ENCODE data around the gene TTC39C. TPM values are rescaled to one million over a fixed set of nuclear protein-coding genes. Genes with fewer than 3 reads are reported as not detected.
"Not testable (repeated sequence)": the region's sequence is repeated elsewhere in the genome, so short reads cannot be mapped to it uniquely, and the experiment has no call there.

Gene TTC39C
- total RNA-seq, 1 donor from 2014 or later = 14.3 TPM

GRCh38 chr18:24071779-24072178 is 57.2 kb downstream of the TTC39C start:
- no peak overlapping the region for H3K4me3 Mint-ChIP-seq (ENCODE audit: low read depth)
- peaks cover 55% of the 10 kb centered on the region for H3K36me3 Mint-ChIP-seq (ENCODE audit: low read depth)
- intact Hi-C loops (cut with micrococcal nuclease) = no loop called here

DNA sequence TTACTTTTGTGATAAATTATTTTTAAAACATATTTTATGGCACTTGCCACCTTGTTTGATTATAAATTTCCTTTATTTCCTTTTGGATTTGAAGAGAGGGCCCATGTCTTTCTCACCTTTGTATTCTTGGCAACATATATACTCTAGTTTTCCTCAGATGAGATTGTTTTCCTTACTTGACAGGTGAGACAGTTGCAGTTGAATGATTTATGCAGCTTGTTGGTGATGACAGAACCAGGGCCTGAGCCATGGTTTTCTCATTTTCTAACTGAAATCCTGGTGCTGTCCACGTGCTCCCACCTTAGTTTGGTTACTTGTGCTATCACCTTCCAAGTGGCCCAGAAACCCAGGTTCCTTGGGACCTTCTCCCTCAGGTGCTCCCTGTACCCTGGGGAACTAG is 58.2 kb downstream of the TTC39C start:
- peaks cover 20% of the 10 kb centered on the region for H3K4me1 Mint-ChIP-seq (ENCODE audit: low read depth)
- intact Hi-C loops (cut with micrococcal nuclease) = no loop called here
- H3K27ac Mint-ChIP-seq = no peak overlapping the region
- DNase-seq (ENCODE audit: low spot score) = no peak
- H3K36me3 Mint-ChIP-seq (ENCODE audit: low read depth) = peaks cover 47% of the 10 kb centered on the region
- H3K27me3 Mint-ChIP-seq (ENCODE audit: low read depth) = no peaks in the 10 kb centered on the region
- no peak overlapping the region for H3K4me3 Mint-ChIP-seq (ENCODE audit: low read depth)
- peaks cover 8% of the 10 kb centered on the region for H3K9me3 Mint-ChIP-seq

More at GRCh38 chr18:24071779-24072178, 57.2 kb downstream of the TTC39C start:
- DNase-seq (ENCODE audit: low spot score) = no peak
- H3K4me1 Mint-ChIP-seq (ENCODE audit: low read depth) = peaks cover 15% of the 10 kb centered on the region
- peaks cover 8% of the 10 kb centered on the region for H3K9me3 Mint-ChIP-seq
- no peaks in the 10 kb centered on the region for H3K27me3 Mint-ChIP-seq (ENCODE audit: low read depth)
- no peak overlapping the region for H3K27ac Mint-ChIP-seq

GRCh38 chr18:24073791-24074190 is 59.2 kb downstream of the TTC39C start:
- peaks cover 8% of the 10 kb centered on the region for H3K9me3 Mint-ChIP-seq
- no peaks in the 10 kb centered on the region for H3K27me3 Mint-ChIP-seq (ENCODE audit: low read depth)
- H3K4me3 Mint-ChIP-seq (ENCODE audit: low read depth) = no peak overlapping the region
- H3K36me3 Mint-ChIP-seq (ENCODE audit: low read depth) = peaks cover 47% of the 10 kb centered on the region
- intact Hi-C loops (cut with micrococcal nuclease) = no loop called here
- no peak for DNase-seq (ENCODE audit: low spot score)
- peaks cover 24% of the 10 kb centered on the region for H3K4me1 Mint-ChIP-seq (ENCODE audit: low read depth)
- no peak overlapping the region for H3K27ac Mint-ChIP-seq

DNA sequence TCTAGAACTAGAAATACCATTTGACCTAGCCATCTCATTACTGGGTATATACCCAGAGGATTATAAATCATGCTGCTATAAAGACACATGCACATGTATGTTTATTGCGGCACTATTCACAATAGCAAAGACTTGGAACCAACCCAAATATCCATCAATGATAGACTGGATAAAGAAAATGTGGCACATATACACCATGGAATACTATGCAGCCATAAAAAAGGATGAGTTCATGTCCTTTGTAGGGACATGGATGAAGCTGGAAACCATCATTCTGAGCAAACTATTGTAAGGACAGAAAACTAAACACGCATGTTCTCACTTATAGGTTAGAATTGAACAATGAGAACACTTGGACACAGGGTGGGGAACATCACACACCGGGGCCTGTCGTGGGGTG is 60.2 kb downstream of the TTC39C start:
- not testable (repeated sequence) for DNase-seq (ENCODE audit: low spot score); H3K27ac Mint-ChIP-seq; H3K4me3 Mint-ChIP-seq (ENCODE audit: low read depth); H3K27me3 Mint-ChIP-seq (ENCODE audit: low read depth); H3K9me3 Mint-ChIP-seq
- Mint-ChIP-seq H3K4me1 (ENCODE audit: low read depth) (peaks cover 26% of the 10 kb centered on the region), H3K36me3 (ENCODE audit: low read depth) (peaks cover 46% of the 10 kb centered on the region)
- intact Hi-C loops (cut with micrococcal nuclease) = loop anchor here (5.0 kb wide), 2 partner anchors 102 to 247 kb away; no protein-coding TSS in a partner anchor

DNA sequence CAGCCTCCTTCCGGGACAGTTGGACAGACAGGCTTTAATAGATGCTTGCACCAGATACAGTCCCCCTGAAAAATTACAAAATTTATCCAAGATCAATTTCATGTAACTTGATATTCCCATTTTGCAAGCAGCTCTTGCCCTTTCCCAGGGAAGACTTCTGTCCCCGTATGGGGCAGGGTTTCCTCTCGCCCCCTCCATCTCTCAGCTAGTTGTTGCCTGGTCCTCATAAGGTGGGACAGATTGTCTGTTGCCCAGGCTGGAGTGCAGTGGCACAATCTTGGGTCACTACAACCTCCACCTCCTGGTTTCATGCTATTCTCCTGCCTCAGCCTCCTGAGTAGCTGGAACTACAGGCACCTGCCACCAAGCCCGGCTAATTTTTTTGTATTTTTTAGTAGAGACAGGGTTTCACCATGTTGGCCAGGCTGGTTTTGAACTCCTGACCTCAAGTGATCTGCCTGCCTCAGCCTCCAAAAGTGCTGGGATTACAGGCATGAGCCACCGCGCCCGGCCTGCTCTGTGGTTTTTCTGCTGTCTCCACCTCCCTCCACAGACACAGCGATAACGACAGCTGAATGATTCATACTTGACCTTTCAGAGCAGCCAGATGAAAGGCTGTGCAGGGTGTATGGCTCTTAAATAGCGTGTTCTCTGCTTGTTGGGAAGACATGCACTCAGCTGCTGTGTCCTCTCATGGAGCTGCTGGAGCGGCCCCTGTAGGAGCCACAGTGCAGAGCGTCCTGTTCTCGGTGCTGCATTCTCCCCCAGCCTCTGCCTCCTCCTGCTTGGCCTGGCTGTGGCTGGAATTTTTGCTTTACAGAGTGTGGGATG is 61.4 kb downstream of the TTC39C start:
- Mint-ChIP-seq H3K9me3 (peaks cover 8% of the 10 kb centered on the region), H3K27me3 (ENCODE audit: low read depth) (no peaks in the 10 kb centered on the region), H3K4me3 (ENCODE audit: low read depth) (peak overlapping the region; percentile 21), H3K4me1 (ENCODE audit: low read depth) (peaks cover 35% of the 10 kb centered on the region), H3K27ac (peak overlapping the region; percentile 77), H3K36me3 (ENCODE audit: low read depth) (peaks cover 53% of the 10 kb centered on the region)
- intact Hi-C loops (cut with micrococcal nuclease) = loop anchor here (1.0 to 5.0 kb wide), 5 partner anchors 25 to 249 kb away; no protein-coding TSS in a partner anchor
- peak; percentile 70 for DNase-seq (ENCODE audit: low spot score)

DNA sequence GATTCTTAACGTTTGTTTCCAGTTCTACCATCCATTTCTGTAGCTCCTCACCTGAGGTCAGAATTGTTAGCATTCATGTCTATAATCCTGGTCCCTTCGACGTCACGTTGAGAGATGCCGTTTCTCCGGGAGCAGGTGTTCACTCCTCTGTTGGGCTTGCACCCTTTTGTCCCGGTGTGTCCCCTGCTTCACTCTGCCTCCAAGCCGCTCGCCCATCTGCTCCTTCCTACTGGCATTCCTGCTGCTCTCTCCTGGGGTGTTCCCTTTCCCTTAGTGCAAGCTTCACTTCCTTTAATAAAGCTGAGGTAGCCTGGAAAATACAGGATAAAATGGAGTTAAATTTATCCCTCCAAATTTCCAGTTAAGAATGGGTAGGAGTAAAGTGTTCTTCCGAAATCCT is 62.4 kb downstream of the TTC39C start:
- intact Hi-C loops (cut with micrococcal nuclease) = loop anchor here (1.0 to 5.0 kb wide), 5 partner anchors 26 to 250 kb away; no protein-coding TSS in a partner anchor
- Mint-ChIP-seq H3K27ac (no peak overlapping the region), H3K4me1 (ENCODE audit: low read depth) (peaks cover 35% of the 10 kb centered on the region)

DNA sequence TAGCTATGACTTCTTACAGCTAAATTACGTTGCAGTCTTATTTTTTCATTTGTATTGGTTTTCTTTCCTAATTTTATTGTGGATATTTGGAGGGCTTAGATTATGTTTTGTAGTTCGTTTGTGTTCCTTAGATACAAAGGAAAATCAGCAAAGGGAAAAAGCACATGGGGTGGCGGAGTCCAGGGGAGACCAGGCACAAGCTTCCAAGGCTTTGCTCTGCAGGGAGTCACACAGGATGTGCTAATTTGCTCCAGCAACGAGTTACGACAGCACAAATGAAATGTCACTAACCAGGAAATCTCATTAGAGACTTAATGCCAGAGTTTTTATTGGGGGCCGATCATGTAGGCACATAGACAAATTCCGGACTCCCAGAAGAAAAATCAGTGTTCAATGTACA is 63.8 kb downstream of the TTC39C start:
- Mint-ChIP-seq H3K4me1 (ENCODE audit: low read depth) (peaks cover 43% of the 10 kb centered on the region), H3K9me3 (peaks cover 8% of the 10 kb centered on the region), H3K4me3 (ENCODE audit: low read depth) (no peak overlapping the region), H3K27ac (no peak overlapping the region), H3K27me3 (ENCODE audit: low read depth) (no peaks in the 10 kb centered on the region), H3K36me3 (ENCODE audit: low read depth) (peaks cover 52% of the 10 kb centered on the region)
- no peak for DNase-seq (ENCODE audit: low spot score)
- intact Hi-C loops (cut with micrococcal nuclease) = loop anchor here (5.0 kb wide), 2 partner anchors 106 to 251 kb away; no protein-coding TSS in a partner anchor

More for the DNA sequence above, 62.4 kb downstream of the TTC39C start:
- Mint-ChIP-seq H3K27me3 (ENCODE audit: low read depth) (no peaks in the 10 kb centered on the region), H3K4me3 (ENCODE audit: low read depth) (no peak overlapping the region), H3K36me3 (ENCODE audit: low read depth) (peaks cover 50% of the 10 kb centered on the region), H3K9me3 (peaks cover 8% of the 10 kb centered on the region)
- DNase-seq (ENCODE audit: low spot score) = no peak

DNA sequence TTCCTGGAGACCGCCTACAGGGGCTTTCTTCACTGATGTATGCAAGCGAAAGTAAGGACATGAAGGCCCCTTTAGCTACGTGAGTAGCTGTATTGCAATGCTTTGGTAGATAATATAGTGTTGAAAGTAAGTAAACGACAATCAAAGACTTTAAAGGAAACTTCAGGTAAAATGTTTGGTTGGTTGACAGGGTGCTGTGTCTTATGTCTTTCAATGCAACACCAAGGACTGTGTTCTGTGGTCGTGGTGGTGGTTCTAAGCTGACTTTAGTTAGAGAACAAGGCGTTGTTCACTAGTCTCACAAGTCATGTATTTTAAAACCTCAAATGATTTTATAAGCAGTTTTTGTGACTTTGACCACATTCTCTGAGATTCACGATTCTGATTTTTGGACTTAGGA is 66.3 kb downstream of the TTC39C start:
- H3K27me3 Mint-ChIP-seq (ENCODE audit: low read depth) = no peaks in the 10 kb centered on the region
- H3K9me3 Mint-ChIP-seq = no peaks in the 10 kb centered on the region
- H3K36me3 Mint-ChIP-seq (ENCODE audit: low read depth) = peaks cover 53% of the 10 kb centered on the region
- intact Hi-C loops (cut with micrococcal nuclease) = loop anchor here (5.0 kb wide), 1 partner anchor 36 kb away; no protein-coding TSS in a partner anchor
- H3K4me1 Mint-ChIP-seq (ENCODE audit: low read depth) = peaks cover 45% of the 10 kb centered on the region
- no peak overlapping the region for H3K4me3 Mint-ChIP-seq (ENCODE audit: low read depth)
- H3K27ac Mint-ChIP-seq = no peak overlapping the region
- no peak for DNase-seq (ENCODE audit: low spot score)

DNA sequence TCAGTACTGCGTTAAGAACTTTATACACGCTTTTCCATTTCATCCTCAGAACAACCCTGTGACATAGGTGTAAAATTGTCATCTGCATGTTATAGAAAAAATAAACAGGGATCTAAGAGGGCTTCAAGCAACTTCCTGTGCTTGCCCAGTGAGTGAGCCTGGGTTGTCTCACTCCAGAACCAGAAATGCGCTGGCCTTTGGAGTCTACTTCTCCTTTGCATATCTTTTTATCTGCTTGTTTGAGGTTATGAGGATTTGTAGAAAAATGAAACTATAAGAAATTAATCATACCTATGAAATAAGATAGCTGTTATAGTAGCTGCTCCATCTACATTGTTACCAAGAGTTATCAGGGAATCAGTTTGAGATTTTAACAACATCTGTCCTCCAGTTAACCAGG is 69.0 kb downstream of the TTC39C start:
- Mint-ChIP-seq H3K9me3 (no peaks in the 10 kb centered on the region), H3K4me1 (ENCODE audit: low read depth) (peaks cover 32% of the 10 kb centered on the region), H3K27me3 (ENCODE audit: low read depth) (no peaks in the 10 kb centered on the region), H3K4me3 (ENCODE audit: low read depth) (no peak overlapping the region), H3K27ac (no peak overlapping the region), H3K36me3 (ENCODE audit: low read depth) (peaks cover 60% of the 10 kb centered on the region)
- intact Hi-C loops (cut with micrococcal nuclease) = loop anchor here (5.0 kb wide), 1 partner anchor 34 kb away; no protein-coding TSS in a partner anchor
- DNase-seq (ENCODE audit: low spot score) = no peak

DNA sequence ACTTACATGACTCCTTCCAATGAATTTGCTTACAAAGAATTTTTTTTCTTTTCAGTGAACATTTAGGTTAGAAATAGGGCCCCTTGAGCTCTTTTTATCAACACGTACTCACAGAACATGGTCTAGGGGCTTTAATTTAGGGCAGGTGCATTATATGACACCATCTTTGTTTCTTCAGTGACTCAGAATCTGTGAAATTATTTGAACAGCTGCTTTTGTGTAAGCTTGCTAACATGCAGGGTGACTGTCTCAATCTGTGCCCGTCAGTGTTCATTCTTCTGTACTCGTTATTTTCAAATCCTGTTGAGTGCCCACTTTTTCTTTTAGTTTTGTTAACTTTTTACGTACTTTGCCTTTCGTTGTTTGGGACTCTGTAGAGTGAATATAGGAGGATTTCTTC is 71.5 kb downstream of the TTC39C start:
- Mint-ChIP-seq H3K9me3 (no peaks in the 10 kb centered on the region), H3K4me1 (ENCODE audit: low read depth) (peaks cover 20% of the 10 kb centered on the region), H3K27ac (no peak overlapping the region), H3K36me3 (ENCODE audit: low read depth) (peaks cover 52% of the 10 kb centered on the region), H3K4me3 (ENCODE audit: low read depth) (no peak overlapping the region), H3K27me3 (ENCODE audit: low read depth) (no peaks in the 10 kb centered on the region)
- intact Hi-C loops (cut with micrococcal nuclease) = no loop called here
- no peak for DNase-seq (ENCODE audit: low spot score)

GRCh38 chr18:24089076-24089475 is 74.5 kb downstream of the TTC39C start:
- Mint-ChIP-seq H3K4me1 (ENCODE audit: low read depth) (peaks cover 7% of the 10 kb centered on the region), H3K9me3 (no peaks in the 10 kb centered on the region), H3K4me3 (ENCODE audit: low read depth) (no peak overlapping the region), H3K36me3 (ENCODE audit: low read depth) (peaks cover 52% of the 10 kb centered on the region), H3K27ac (no peak overlapping the region), H3K27me3 (ENCODE audit: low read depth) (no peaks in the 10 kb centered on the region)
- DNase-seq (ENCODE audit: low spot score) = no peak
- intact Hi-C loops (cut with micrococcal nuclease) = no loop called here

DNA sequence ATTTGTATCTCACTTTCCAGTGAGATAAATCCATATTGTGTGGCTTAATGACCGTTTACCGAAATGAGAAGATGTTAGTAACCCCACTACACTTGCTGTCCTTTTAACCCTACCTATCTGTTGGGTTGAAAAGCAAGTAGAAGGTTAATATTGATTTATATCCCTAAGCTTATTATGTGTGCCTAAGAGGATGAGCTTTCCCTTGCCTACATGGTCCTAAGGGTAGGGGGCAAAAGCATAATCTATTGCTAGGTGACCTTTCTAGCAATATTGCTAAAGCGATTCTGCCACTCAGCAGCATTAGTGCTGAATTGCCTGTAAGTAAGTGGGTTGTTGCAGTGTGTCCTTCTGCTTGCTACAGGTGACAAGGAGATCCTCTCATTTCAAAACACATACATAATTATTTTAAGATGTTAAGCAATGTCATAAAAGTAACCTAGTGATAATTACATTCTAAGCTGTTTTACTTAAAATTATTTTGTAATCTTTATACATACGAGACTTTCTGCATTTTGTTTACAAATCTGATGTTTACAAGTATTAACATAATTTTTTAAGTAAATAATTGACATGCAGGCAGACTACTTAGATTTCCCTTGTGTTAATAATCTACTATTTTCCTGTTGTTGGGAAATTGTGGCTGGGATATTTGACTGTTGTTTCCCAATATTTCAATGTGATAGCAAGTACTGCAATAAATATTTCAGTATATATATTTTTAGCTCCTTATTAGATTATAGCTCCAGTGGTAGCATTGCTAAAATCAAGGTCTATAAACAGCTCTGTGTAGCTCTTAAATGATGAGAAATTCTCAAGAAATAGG is 75.2 kb downstream of the TTC39C start:
- Mint-ChIP-seq H3K4me1 (ENCODE audit: low read depth) (peaks cover 11% of the 10 kb centered on the region), H3K4me3 (ENCODE audit: low read depth) (no peak overlapping the region), H3K27me3 (ENCODE audit: low read depth) (no peaks in the 10 kb centered on the region), H3K27ac (no peak overlapping the region), H3K36me3 (ENCODE audit: low read depth) (peaks cover 54% of the 10 kb centered on the region), H3K9me3 (no peaks in the 10 kb centered on the region)
- no peak for DNase-seq (ENCODE audit: low spot score)
- intact Hi-C loops (cut with micrococcal nuclease) = no loop called here

Measured in activated T-helper 2 cell treated with anti-CD3 and anti-CD28 coated beads, Interferon-gamma antibody, Interleukin-2, Interleukin-4, amounts not matched to agents 10 μg/mL and 5 μg/mL and 100 μg/mL, durations not matched to agents 14 hours and 24 hours and 36 hours (primary cell).